Stimulated activated naive B cell treated with anti-CD40 and anti-IgM and Interleukin-4, amounts not matched to agents 10 μg/mL and 1 μg/mL and 100 μg/mL, for 72 hours (primary cell): ENCODE results near the gene TMEM132D.
"Not testable (repeated sequence)": the region's sequence is repeated elsewhere in the genome, so short reads cannot be mapped to it uniquely, and the experiment has no call there.

Experiments used
- ATAC-seq, 2 donors: fragments of 150-1000 bp; cut with Tn5 transposase; replicated peaks; 2 replicates each; pipeline ENCODE4 v1.10.0; 2021; ENCODE audit warnings: moderate library complexity in 1 of 2
- DNase-seq: peaks from one replicate; pipeline ENCODE4 v3.0.0; 2021
- H3K27ac Mint-ChIP-seq: one replicate; pipeline ENCODE4 v1.8.0; 2022; ENCODE audit warnings: mild to moderate bottlenecking, mixed read lengths
- H3K27me3 Mint-ChIP-seq, 2 donors: one replicate each; pipeline ENCODE4 v1.8.0; 2022; ENCODE audit warnings: mixed read lengths in 2 of 2
- H3K36me3 Mint-ChIP-seq, 2 donors: one replicate each; pipeline ENCODE4 v1.8.0; 2022; ENCODE audit warnings: mixed read lengths in 2 of 2, mild to moderate bottlenecking in 1 of 2
- H3K4me1 Mint-ChIP-seq, 2 donors: one replicate each; pipeline ENCODE4 v1.8.0; 2022; ENCODE audit warnings: mixed read lengths in 2 of 2, mild to moderate bottlenecking in 1 of 2
- H3K4me3 Mint-ChIP-seq, 2 donors: one replicate each; pipeline ENCODE4 v1.8.0; 2022; ENCODE audit warnings: mild to moderate bottlenecking in 2 of 2, mixed read lengths in 2 of 2, moderate library complexity in 1 of 2
- H3K9me3 Mint-ChIP-seq, 2 donors: one replicate each; pipeline ENCODE4 v1.8.0; 2022; ENCODE audit warnings: mixed read lengths in 2 of 2, mild to moderate bottlenecking in 1 of 2

TMEM132D gene

GRCh38 chr12:129074379-129074778 lies 829.4 kb downstream of the TMEM132D start:
- Mint-ChIP-seq H3K4me3 (no peak overlapping the region), H3K27me3 (peaks cover 0 to 9% of the 10 kb centered on the region in 2 donors), H3K9me3 (no peaks in the 10 kb centered on the region), H3K36me3 (no peaks in the 10 kb centered on the region), H3K27ac (no peak overlapping the region), H3K4me1 (peaks cover under 1 to 1% of the 10 kb centered on the region in 2 donors)
- ATAC-seq: no peak
- DNase-seq: no peak

- H3K4me1 Mint-ChIP-seq: no peaks in the 10 kb centered on the region
- H3K36me3 Mint-ChIP-seq: no peaks in the 10 kb centered on the region
- H3K4me3 Mint-ChIP-seq: no peak overlapping the region
- no peak for ATAC-seq
- DNase-seq: no peak
- no peak overlapping the region for H3K27ac Mint-ChIP-seq
- no peaks in the 10 kb centered on the region for H3K9me3 Mint-ChIP-seq
- peaks cover 0 to 9% of the 10 kb centered on the region in 2 donors for H3K27me3 Mint-ChIP-seq
Observed at GRCh38 chr12:129073157-129073915, 830.5 kb downstream of the TMEM132D start.

GRCh38 chr12:129071362-129071761 lies 832.5 kb downstream of the TMEM132D start:
- no peak overlapping the region for H3K27ac Mint-ChIP-seq
- no peak overlapping the region for H3K4me3 Mint-ChIP-seq
- no peaks in the 10 kb centered on the region for H3K4me1 Mint-ChIP-seq
- no peaks in the 10 kb centered on the region for H3K9me3 Mint-ChIP-seq
- H3K36me3 Mint-ChIP-seq: no peaks in the 10 kb centered on the region
- DNase-seq: no peak
- ATAC-seq: no peak
- peaks cover 0 to 4% of the 10 kb centered on the region in 2 donors for H3K27me3 Mint-ChIP-seq

GRCh38 chr12:129069886-129070285 lies 833.9 kb downstream of the TMEM132D start:
- Mint-ChIP-seq H3K4me3 (no peak overlapping the region), H3K36me3 (no peaks in the 10 kb centered on the region), H3K9me3 (peaks cover 0 to 3% of the 10 kb centered on the region in 2 donors), H3K27ac (no peak overlapping the region), H3K4me1 (no peaks in the 10 kb centered on the region), H3K27me3 (peaks cover 7 to 12% of the 10 kb centered on the region in 2 donors)
- DNase-seq: no peak
- ATAC-seq: no peak

GRCh38 chr12:129068684-129069083 lies 835.1 kb downstream of the TMEM132D start:
- H3K27me3 Mint-ChIP-seq: peaks cover 7 to 12% of the 10 kb centered on the region in 2 donors
- no peaks in the 10 kb centered on the region for H3K36me3 Mint-ChIP-seq
- no peak overlapping the region for H3K27ac Mint-ChIP-seq
- H3K4me1 Mint-ChIP-seq: no peaks in the 10 kb centered on the region
- DNase-seq (no peak), ATAC-seq (no peak)
- no peak overlapping the region for H3K4me3 Mint-ChIP-seq
- H3K9me3 Mint-ChIP-seq: peaks cover 0 to 3% of the 10 kb centered on the region in 2 donors

- peaks cover 0 to 3% of the 10 kb centered on the region in 2 donors for H3K9me3 Mint-ChIP-seq
- DNase-seq (no peak), ATAC-seq (no peak)
- no peak overlapping the region for H3K27ac Mint-ChIP-seq
- H3K4me3 Mint-ChIP-seq: no peak overlapping the region
- no peaks in the 10 kb centered on the region for H3K4me1 Mint-ChIP-seq
- H3K36me3 Mint-ChIP-seq: no peaks in the 10 kb centered on the region
- peaks cover 7 to 12% of the 10 kb centered on the region in 2 donors for H3K27me3 Mint-ChIP-seq
Observed at GRCh38 chr12:129067491-129067890, 836.3 kb downstream of the TMEM132D start.

- ATAC-seq (no peak), DNase-seq (no peak)
- Mint-ChIP-seq H3K4me3 (no peak overlapping the region), H3K36me3 (no peaks in the 10 kb centered on the region), H3K4me1 (no peaks in the 10 kb centered on the region), H3K9me3 (peaks cover 0 to 5% of the 10 kb centered on the region in 2 donors), H3K27ac (no peak overlapping the region), H3K27me3 (peaks cover 7 to 8% of the 10 kb centered on the region in 2 donors)
Observed at GRCh38 chr12:129064209-129064855, 839.5 kb downstream of the TMEM132D start.

- Mint-ChIP-seq H3K27me3 (peaks cover 8 to 13% of the 10 kb centered on the region in 2 donors), H3K27ac (peak overlapping the region; percentile 10), H3K4me1 (no peaks in the 10 kb centered on the region), H3K36me3 (no peaks in the 10 kb centered on the region), H3K9me3 (peaks cover 0 to 8% of the 10 kb centered on the region in 2 donors), H3K4me3 (no peak overlapping the region)
- ATAC-seq (no peak), DNase-seq (no peak)
Observed at GRCh38 chr12:129063600-129063999, 840.2 kb downstream of the TMEM132D start.

- Mint-ChIP-seq H3K27ac (no peak overlapping the region), H3K4me1 (no peaks in the 10 kb centered on the region), H3K9me3 (peaks cover 0 to 2% of the 10 kb centered on the region in 2 donors), H3K36me3 (no peaks in the 10 kb centered on the region), H3K4me3 (no peak overlapping the region), H3K27me3 (peaks cover 0 to 6% of the 10 kb centered on the region in 2 donors)
- no peak for DNase-seq
- no peak for ATAC-seq
Observed at GRCh38 chr12:129053232-129053631, 850.6 kb downstream of the TMEM132D start.

- no peaks in the 10 kb centered on the region for H3K36me3 Mint-ChIP-seq
- no peak for DNase-seq
- H3K4me1 Mint-ChIP-seq: no peaks in the 10 kb centered on the region
- H3K27me3 Mint-ChIP-seq: peaks cover 0 to 6% of the 10 kb centered on the region in 2 donors
- no peak for ATAC-seq
- H3K27ac Mint-ChIP-seq: no peak overlapping the region
- H3K9me3 Mint-ChIP-seq: peaks cover 0 to 2% of the 10 kb centered on the region in 2 donors
- no peak overlapping the region for H3K4me3 Mint-ChIP-seq
Observed at GRCh38 chr12:129052373-129052772, 851.5 kb downstream of the TMEM132D start.

GRCh38 chr12:129049917-129050316 lies 853.9 kb downstream of the TMEM132D start:
- H3K4me3 Mint-ChIP-seq: no peak overlapping the region
- H3K4me1 Mint-ChIP-seq: no peaks in the 10 kb centered on the region
- DNase-seq (no peak), ATAC-seq (no peak)
- no peak overlapping the region for H3K27ac Mint-ChIP-seq
- no peaks in the 10 kb centered on the region for H3K36me3 Mint-ChIP-seq
- no peaks in the 10 kb centered on the region for H3K9me3 Mint-ChIP-seq
- peaks cover 0 to 6% of the 10 kb centered on the region in 2 donors for H3K27me3 Mint-ChIP-seq

GRCh38 chr12:129043334-129043733 lies 860.5 kb downstream of the TMEM132D start:
- H3K27ac Mint-ChIP-seq, H3K4me1 Mint-ChIP-seq, H3K9me3 Mint-ChIP-seq, ATAC-seq, DNase-seq, H3K36me3 Mint-ChIP-seq, H3K27me3 Mint-ChIP-seq, H3K4me3 Mint-ChIP-seq: not testable (repeated sequence)

GRCh38 chr12:129036135-129036534 lies 867.7 kb downstream of the TMEM132D start:
- Mint-ChIP-seq H3K27ac (peak overlapping the region; percentile 77), H3K9me3 (peaks cover 3 to 5% of the 10 kb centered on the region in 2 donors), H3K27me3 (peaks cover 6 to 16% of the 10 kb centered on the region in 2 donors), H3K4me1 (peaks cover 0 to 4% of the 10 kb centered on the region in 2 donors), H3K36me3 (peaks cover 0 to 3% of the 10 kb centered on the region in 2 donors), H3K4me3 (no peak overlapping the region)
- ATAC-seq (no peak), DNase-seq (no peak)

- no peak for ATAC-seq
- Mint-ChIP-seq H3K4me1 (peaks cover 0 to 4% of the 10 kb centered on the region in 2 donors), H3K27me3 (peaks cover 6 to 16% of the 10 kb centered on the region in 2 donors), H3K4me3 (no peak overlapping the region), H3K27ac (no peak overlapping the region), H3K36me3 (peaks cover 0 to 3% of the 10 kb centered on the region in 2 donors), H3K9me3 (peaks cover 2 to 5% of the 10 kb centered on the region in 2 donors)
- DNase-seq: no peak
Observed at GRCh38 chr12:129034558-129035289, 869.1 kb downstream of the TMEM132D start.
